Psoas muscle (tissue), 8 donors: ENCODE data around the gene DLG4. TPM values are rescaled to one million over a fixed set of nuclear protein-coding genes. Genes with fewer than 3 reads are reported as not detected.

Experiments
- ATAC-seq, 4 donors: fragments of 200-7000 bp; cut with Tn5 transposase; one replicate each; pipeline ENCODE4 v1.9.1; 2020; ENCODE audit warnings: moderate library complexity in 3 of 4, mild to moderate bottlenecking in 2 of 4
- DNase-seq, 2 donors: peaks; one replicate each; pipeline ENCODE4 v3.0.0-alpha.2; 2020
- H3K27ac ChIP-seq: fragments of 200-600 bp; one replicate; pipeline ENCODE4 v1.8.0; 2022
- H3K27me3 ChIP-seq, 3 donors: fragments of 200-600 bp in 1 of 3; one replicate each; pipeline versions ENCODE4 v1.6.1 to v1.8.0; 2013 to 2022; ENCODE audit warnings: low read length in 2 of 3, mild to moderate bottlenecking in 2 of 3, moderate library complexity in 1 of 3; ENCODE audit not compliant: insufficient read depth in 3 of 3
- H3K36me3 ChIP-seq, 2 donors: fragments of 200-600 bp in 1 of 2; one replicate each; pipeline versions ENCODE4 v1.6.1 to v1.8.0; 2013 to 2022; ENCODE audit warnings: low read depth in 1 of 2, mild to moderate bottlenecking in 1 of 2, moderate library complexity in 1 of 2; ENCODE audit not compliant: insufficient read depth in 1 of 2
- H3K4me1 ChIP-seq: fragments of 200-600 bp; one replicate; pipeline ENCODE4 v1.8.0; 2022
- H3K4me3 ChIP-seq: fragments of 200-600 bp; one replicate; pipeline ENCODE4 v1.8.0; 2022; ENCODE audit warnings: mild to moderate bottlenecking
- H3K9me3 ChIP-seq: fragments of 200-600 bp; one replicate; pipeline ENCODE4 v1.8.0; 2022
- WGBS, 3 donors: extraction: QIAGEN DNeasy Blood & Tissue Kit; methylation state at CpG; one replicate each; pipeline versions ENCODE4 v1.1.6 to v1.1.7; 2013; 5-methylcytosine and 5-hydroxymethylcytosine counted together
- intact Hi-C, 2 donors: fragments of 100-400 bp; cut with DNase I; formaldehyde crosslinking; loops; one replicate each; pipeline versions ENCODE4 v1.11.0 to v1.14.2; 2022
- polyA plus RNA-seq, 3 donors: library from polyadenylated mRNA; stranded (reverse); fragments of 200-250 nt; gene quantifications; one replicate each; pipeline ENCODE4 v1.2.3, GENCODE V29; 2013
- total RNA-seq, 4 donors: library from RNA; stranded (reverse); fragmentation: NEBNext Ultra II Directional in 2 of 4; extraction: Animal tissue kit (Norgen Biotek cat#: 25700) in 2 of 4; gene quantifications; one replicate each; pipeline versions ENCODE4 v1.2.1 to v1.2.4, GENCODE V29; 2021 to 2023
- TF ChIP-seq, protein P1 (sequence below): fragments of 200-600 bp; IDR thresholded peaks from one replicate; pipeline ENCODE4 v1.8.0; 2022; ENCODE audit warnings: antibody characterized with exemption
- donor health status: healthy with polysubstance abuse.
- donor health status: DM: no; HTN: no; CAD: no; lungs with moderate emphysema.
- donor health status: Bipolar disorder and iron deficiency.
- donor health status: healthy.
- donor health status: DM: yes; HTN: yes; CAD: no.
- donor health status: DM: no; HTN: no; CAD: no.
- donor health status: DM: no; HTN: no; CAD: no.
- donor health status: DM: yes; HTN: yes; CAD: no.

DLG4 gene
- total and polyA plus RNA-seq, 7 donors: 1.5 to 8.9 (median 5.0) TPM

- peak overlapping the region; percentile 99 for H3K27ac ChIP-seq
- ATAC-seq (peak in 1 of 4 donors; percentile 1), DNase-seq (peak in 1 of 2 donors; percentile 37)
- no peaks in the 10 kb centered on the region for H3K9me3 ChIP-seq
- H3K4me1 ChIP-seq: peaks cover 45% of the 10 kb centered on the region
- TF ChIP-seq, protein P1, sequence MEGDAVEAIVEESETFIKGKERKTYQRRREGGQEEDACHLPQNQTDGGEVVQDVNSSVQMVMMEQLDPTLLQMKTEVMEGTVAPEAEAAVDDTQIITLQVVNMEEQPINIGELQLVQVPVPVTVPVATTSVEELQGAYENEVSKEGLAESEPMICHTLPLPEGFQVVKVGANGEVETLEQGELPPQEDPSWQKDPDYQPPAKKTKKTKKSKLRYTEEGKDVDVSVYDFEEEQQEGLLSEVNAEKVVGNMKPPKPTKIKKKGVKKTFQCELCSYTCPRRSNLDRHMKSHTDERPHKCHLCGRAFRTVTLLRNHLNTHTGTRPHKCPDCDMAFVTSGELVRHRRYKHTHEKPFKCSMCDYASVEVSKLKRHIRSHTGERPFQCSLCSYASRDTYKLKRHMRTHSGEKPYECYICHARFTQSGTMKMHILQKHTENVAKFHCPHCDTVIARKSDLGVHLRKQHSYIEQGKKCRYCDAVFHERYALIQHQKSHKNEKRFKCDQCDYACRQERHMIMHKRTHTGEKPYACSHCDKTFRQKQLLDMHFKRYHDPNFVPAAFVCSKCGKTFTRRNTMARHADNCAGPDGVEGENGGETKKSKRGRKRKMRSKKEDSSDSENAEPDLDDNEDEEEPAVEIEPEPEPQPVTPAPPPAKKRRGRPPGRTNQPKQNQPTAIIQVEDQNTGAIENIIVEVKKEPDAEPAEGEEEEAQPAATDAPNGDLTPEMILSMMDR: no peak
- peak overlapping the region; percentile 99 for H3K4me3 ChIP-seq
- no peaks in the 10 kb centered on the region for H3K27me3 ChIP-seq
- peaks cover 2 to 42% of the 10 kb centered on the region in 2 donors for H3K36me3 ChIP-seq
- intact Hi-C loops: no loop called here
- 0 to 1% (median 0%) methylated on average over 40 to 55 of the region's 55 CpGs for WGBS, 3 donors
Measured at GRCh38 chr17:7250695-7251627, 31.3 kb upstream of the DLG4 start.

DNA sequence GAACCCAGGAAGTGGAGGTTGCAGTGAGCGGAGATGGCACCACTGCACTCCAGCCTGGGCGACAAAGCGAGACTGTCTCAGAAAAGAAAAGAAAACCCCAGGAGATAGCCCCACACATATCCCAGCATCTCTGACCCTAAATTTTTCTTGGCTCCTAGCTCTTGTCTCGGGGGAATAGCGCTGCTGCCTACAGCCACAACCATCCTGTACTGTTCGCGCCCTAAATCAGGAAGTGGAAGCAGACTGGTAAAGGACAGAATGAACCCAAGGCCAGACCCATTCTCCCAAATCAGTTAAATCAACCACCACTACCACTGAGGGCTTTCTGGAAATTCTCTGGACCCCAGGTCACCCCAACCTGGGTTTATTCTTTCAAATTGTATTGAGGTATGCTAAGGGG, 30.2 kb upstream of the DLG4 start:
- H3K36me3 ChIP-seq: peaks cover 0 to 42% of the 10 kb centered on the region in 2 donors
- TF ChIP-seq, protein P1: no peak
- peaks cover 45% of the 10 kb centered on the region for H3K4me1 ChIP-seq
- H3K9me3 ChIP-seq: no peaks in the 10 kb centered on the region
- intact Hi-C loops: loop anchor here (10.0 kb wide), 2 partner anchors 315 to 895 kb away; partner anchors contain the start of gene SENP3 (in 1 of the 2)
- no peak for ATAC-seq
- no peak for DNase-seq
- no peaks in the 10 kb centered on the region for H3K27me3 ChIP-seq
- peak overlapping the region; percentile 99 for H3K27ac ChIP-seq
- WGBS, 3 donors: 64 to 71% (median 70%) methylated on average over 7 of the region's 7 CpGs
- peak overlapping the region; percentile 99 for H3K4me3 ChIP-seq

- intact Hi-C loops: loop anchor here (10.0 kb wide), 2 partner anchors 316 to 896 kb away; partner anchors contain the start of gene SENP3 (in 1 of the 2)
- TF ChIP-seq, protein P1: no peak
- Histone ChIP-seq H3K27ac (peak overlapping the region; percentile 99), H3K4me3 (peak overlapping the region; percentile 99), H3K36me3 (peaks cover 0 to 42% of the 10 kb centered on the region in 2 donors), H3K27me3 (no peaks in the 10 kb centered on the region), H3K9me3 (no peaks in the 10 kb centered on the region), H3K4me1 (peaks cover 45% of the 10 kb centered on the region)
- WGBS, 3 donors: 24 to 38% (median 25%) methylated on average over 6 of the region's 6 CpGs
- DNase-seq (no peak), ATAC-seq (no peak)
Measured at GRCh38 chr17:7249214-7249613, 29.6 kb upstream of the DLG4 start.

DNA sequence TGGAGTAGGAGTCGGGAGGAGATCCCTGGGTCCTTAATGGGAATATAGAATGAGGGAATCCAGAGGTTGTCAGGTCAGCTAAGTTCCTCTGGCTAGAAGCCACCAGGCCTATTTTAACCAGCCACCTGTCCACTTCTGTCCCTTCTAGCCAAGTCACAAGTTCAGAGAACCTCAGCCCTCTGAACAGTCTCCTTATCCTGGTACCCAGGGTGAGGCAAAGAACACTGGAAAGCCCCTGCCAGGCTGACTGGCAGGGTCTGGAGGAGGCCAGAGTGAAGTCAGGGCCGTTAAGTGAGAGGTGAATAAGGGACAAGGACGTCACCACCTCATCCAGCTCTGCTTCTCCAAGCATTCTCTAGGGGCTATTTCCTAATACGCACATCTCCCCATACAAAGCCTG, 29.2 kb upstream of the DLG4 start:
- H3K4me1 ChIP-seq: peaks cover 41% of the 10 kb centered on the region
- peak; percentile 39 to 69 (median 63) for ATAC-seq
- H3K36me3 ChIP-seq: peaks cover 0 to 42% of the 10 kb centered on the region in 2 donors
- TF ChIP-seq, protein P1: no peak
- WGBS, 3 donors: 22 to 40% (median 31%) methylated on average over 4 of the region's 4 CpGs
- intact Hi-C loops: loop anchor here (10.0 kb wide), 2 partner anchors 316 to 896 kb away; partner anchors contain the start of gene SENP3 (in 1 of the 2)
- peak in 1 of 2 donors; percentile 78 for DNase-seq
- no peaks in the 10 kb centered on the region for H3K27me3 ChIP-seq
- H3K4me3 ChIP-seq: peak overlapping the region; percentile 99
- peak overlapping the region; percentile 99 for H3K27ac ChIP-seq
- no peaks in the 10 kb centered on the region for H3K9me3 ChIP-seq
